GM11168 (cell line): Measurements from ENCODE around the gene HEYL.
"Not testable (repeated sequence)": the region's sequence is repeated elsewhere in the genome, so short reads cannot be mapped to it uniquely, and the experiment has no call there.

Experiments
- in situ Hi-C: fragments of 300-500 bp; cut with MboI; formaldehyde crosslinking; loops from one replicate; pipeline ENCODE4 v1.12.0; 2022; ENCODE audit warnings: low sequenced_read_pairs; ENCODE audit not compliant: unreplicated experiment

HEYL gene

DNA sequence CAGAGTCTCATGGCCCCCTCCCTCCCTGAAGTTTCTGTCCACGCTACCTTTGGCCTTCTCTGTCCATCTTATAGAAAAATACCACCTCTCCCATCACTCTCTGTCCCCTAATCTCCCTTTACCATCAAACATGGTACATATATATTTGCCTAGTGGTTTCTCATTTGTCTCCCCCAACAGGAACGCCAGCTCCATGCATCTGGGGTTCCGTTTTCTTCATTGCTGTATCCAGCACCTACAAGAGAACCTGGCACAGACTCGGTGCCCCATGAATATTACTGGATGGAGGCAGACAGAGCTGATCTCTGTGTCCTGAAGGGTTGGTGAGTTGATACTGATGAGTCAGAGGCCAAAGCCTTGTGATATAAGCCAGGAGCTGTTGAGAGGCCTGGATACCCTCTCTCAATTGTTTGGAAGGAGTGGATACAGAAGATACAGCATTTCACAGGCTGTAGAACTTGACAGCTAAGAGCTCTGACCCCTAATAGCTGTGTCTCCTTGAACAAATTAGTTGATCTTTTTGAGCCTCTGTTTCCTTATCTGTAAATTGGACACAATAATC lies 21.9 kb downstream of the HEYL start:
- in situ Hi-C loops = loop anchor here (5.0 kb wide), 1 partner anchor 40 kb away; no protein-coding TSS in a partner anchor

DNA sequence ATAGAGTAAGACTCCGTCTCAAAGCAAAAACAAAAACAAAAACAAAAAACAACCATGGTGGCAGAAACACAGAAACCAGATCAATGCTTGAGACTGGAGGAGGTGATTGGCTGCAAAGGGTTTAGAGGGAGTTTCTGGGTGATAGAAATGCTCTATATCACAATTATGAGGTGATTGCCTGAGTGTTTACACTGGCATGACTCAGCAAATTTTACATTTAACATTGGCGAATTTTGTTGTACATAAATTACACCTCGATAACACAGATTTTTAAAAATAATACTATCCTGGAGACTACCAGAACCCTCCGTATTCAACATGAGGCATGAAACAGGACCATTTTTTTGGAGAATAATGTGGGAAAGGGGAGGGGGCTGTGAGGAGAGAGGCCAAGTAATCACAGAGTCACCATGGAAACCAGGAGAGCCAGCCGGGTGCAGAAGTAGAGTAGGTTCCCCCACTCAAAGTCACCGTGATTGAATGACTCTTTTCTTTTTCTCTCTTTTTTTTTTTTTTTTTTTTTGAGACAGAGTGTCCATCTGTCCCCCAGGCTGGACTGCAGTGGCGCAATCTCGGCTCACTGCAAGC lies 24.3 kb downstream of the HEYL start:
- in situ Hi-C loops = loop anchor here (5.0 kb wide), 1 partner anchor 42 kb away; no protein-coding TSS in a partner anchor

DNA sequence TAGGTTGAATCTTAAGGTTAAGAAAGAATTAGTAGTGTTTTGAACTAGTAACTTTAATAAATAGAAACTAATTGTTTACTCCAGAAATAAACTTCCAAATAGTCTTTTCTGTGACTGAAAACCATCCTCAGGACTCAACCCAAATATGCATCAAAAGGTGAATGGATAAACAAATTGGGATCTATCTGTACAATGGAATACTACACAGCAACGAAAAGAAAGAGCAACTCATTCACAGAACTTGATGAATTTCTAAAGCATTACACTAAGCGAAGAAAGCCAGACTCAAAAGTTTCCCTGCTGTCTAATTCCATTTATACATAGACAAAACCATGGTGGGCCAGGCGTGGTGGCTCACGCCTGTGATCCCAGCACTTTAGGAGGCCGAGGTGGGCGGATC lies 25.0 kb downstream of the HEYL start:
- in situ Hi-C loops = no loop called here

DNA sequence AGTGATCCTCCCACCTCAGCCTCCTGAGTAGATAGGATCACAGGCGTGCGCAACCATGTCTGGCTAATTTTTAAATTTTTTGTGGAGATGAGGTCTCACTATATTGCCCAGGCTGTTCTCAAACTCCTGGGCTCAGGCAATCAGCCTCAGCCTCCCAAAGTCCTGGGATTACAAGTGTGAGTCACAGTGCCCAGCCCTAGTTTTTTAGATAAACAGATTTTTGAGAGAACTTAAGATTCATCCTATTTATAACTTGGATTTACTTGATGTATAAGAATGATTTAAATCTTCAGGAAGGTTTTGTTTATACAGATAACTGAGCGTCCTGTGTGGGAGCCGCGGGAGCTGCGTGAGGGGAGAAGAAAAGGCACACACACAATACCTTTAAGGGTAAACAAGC lies 26.2 kb downstream of the HEYL start:
- in situ Hi-C loops = no loop called here

DNA sequence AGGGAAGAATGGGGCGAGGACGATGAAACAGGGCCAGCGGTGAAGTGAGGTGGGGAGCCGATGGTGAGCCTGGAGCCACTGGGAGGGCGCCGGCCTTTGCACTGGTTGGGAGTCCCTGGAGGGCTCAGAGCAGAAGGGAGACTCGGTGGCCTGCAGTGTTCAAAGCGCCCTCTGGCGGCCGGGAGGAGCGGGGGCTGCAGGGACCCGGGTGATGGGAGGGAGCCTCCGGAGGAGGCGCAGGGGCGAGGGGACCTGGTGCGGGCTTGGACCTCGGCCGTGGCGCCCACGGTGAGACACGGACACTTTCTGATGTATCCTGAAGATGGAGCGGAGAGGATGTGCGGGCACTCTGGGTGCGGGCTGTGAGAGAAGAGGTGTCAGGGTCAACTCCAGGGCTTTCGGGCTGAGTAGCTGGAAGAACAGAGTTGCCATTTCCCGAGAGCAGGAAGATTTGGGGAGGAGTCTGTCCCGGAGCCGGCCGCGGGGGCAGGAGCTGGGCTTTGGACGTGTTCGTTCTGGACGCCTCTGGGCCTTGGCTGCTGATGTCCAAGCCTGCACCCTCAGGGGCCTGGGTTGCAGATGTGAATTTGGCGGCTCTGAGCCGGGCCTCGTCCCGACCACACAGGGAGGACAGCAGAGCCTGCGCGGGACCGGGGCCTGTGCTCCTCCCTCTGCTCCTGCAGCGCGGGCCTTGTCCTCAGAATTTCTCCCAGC lies 29.7 kb downstream of the HEYL start:
- in situ Hi-C loops = no loop called here

DNA sequence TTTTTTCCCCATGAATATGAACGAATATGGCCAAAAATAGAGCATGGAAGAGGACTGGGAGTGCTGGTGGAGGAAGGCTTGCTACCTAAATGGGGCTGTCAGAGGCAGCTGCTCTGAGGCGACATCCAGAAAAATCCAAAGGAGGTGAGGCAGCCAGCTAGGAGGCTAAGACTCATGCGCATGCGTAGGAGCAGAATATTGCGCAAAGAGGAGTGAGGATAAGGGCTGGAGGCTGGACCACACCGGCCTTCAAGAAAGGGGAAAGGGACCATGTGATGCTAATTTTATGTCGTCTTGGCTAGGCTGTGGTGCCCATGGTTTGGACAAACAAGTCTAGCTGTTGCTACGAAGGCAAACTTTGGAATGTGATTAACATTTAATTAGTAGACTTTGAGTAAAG lies 30.5 kb downstream of the HEYL start:
- in situ Hi-C loops = no loop called here

DNA sequence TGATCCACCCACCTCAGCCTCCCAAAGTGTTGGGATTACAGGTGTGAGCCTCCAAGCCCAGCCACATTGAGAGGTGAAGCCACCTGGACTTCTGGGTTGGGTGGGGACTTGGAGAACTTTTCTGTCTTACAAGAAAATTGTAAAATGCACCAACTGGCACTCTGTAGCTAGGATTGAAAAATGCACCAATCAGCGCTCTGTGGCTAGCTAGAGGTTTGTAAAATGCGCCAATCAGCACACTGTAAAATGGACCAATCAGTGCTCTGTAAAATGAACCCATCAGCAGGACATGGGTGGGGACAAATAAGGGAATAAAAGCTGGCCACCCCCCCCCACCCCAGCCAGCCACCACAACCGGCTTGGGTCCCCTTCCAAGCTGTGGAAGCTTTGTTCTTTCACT lies 35.8 kb downstream of the HEYL start:
- in situ Hi-C loops = not testable (repeated sequence)

DNA sequence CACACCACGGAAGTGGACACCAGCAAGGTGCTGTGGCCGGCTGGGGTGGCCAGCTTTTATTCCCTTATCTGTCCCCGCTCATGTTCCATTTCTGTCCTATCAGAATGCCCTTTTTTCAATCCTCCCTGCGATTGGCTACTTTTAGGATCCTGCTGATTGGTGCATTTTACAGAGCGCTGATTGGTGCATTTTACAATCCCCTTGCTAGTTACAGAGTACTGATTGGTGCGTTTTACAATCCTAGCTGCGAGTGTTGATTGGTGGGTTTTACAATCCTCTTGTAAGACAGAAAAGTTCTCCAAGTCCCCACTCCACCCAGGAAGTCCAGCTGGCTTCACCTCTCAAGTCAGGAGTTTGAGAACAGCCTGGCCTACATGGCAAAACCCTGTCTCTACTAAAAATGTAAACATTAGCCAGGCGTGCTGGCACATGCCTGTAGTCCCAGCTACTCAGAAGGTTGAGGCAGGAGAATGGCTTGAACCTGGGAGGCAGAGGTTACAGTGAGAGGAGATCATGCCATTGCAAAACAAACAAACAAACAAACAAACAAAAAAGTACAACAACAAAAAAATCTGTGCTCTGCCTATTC lies 37.7 kb downstream of the HEYL start:
- in situ Hi-C loops = not testable (repeated sequence)

DNA sequence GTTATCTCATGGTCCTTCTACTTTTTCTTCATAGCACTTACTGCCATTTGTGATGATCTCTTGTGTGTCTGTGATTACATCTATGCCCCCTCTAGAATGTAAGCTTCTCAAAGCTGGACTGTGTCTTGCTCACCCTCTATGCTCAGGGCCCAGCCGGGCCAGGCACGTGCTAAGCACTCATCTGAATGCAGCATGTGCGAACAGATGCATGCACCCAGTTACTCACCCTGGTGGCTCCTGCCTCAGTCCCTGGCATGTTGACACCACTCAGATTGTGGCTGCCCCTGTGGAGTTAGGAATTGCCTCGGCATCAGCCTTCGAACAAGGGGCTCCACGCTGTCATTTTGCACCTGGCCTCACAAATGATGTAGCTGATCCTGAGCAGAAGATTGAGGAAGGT lies 43.3 kb downstream of the HEYL start:
- in situ Hi-C loops = no loop called here

DNA sequence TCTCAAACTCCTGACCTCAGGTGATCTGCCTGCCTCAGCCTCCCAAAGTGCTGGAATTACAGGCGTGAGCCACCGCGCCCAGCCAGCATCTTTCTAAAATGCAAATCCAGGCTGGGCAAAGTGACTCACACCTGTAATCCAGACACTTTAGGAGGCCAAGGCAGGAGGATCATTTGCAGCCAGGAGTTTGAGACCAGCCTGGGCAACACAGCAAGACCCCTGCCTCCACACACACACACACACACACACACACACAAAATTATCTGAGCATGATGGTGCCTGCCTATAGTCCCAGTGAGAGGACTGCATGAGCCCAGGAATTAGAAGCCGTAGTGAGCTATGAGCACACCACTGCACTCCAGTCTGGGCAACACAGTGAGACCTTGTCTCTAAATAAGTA lies 46.1 kb downstream of the HEYL start:
- in situ Hi-C loops = no loop called here

DNA sequence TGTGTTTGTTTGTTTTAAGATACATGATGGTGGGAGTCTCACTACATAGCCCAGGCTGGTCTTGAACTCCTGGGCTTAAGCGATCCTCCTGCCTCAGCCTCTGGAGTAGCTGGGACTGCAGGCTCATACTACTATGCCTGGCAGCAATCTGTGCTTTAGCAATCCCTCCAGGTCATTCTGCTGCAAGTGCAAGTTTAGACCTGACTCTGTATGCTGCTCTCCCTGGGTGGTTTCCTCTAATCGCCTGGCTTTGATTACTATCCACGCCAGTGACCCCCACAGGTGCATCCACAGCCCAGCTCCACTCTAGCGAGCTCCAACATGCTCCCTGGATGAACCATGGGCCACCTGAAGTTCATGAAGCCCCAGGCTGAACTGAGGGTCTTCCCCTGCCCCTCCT lies 47.4 kb downstream of the HEYL start:
- in situ Hi-C loops = no loop called here

DNA sequence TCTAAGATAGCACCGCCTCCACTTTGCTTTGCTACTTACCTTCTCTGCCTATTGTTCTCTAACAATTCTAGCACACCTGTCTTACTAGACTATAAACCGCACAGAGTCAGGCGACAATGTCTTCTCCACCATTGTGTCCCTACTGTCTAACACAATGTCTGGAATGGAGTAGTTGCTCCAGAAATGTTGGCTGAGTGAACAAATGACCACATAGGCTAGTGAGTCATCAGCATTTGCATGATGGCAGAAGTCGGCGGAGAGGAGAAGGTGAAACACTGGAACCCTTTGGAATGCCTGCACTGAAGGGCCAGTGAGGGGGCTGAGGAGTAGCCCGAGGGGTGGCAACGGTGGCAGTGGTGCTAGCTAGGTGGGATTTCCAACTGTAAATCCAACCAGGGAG lies 48.9 kb downstream of the HEYL start:
- in situ Hi-C loops = no loop called here

DNA sequence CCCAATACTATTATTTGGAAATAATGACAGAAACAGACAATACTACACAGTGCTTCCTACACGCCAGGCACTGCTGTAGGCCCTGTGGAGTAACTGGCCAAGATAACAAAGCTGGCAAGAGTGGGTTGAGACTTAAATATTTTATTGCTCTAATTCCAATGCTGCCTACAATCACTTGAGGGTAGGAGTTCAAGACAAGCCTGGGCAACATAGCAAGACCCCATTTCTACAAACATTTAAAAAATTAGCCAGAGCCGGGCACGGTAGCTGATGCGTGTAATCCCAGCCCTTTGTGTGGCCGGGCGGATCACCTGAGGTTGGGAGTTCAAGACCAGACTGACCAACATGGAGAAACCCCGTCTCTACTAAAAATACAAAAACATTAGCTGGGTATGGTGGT lies 53.5 kb downstream of the HEYL start:
- in situ Hi-C loops = no loop called here

DNA sequence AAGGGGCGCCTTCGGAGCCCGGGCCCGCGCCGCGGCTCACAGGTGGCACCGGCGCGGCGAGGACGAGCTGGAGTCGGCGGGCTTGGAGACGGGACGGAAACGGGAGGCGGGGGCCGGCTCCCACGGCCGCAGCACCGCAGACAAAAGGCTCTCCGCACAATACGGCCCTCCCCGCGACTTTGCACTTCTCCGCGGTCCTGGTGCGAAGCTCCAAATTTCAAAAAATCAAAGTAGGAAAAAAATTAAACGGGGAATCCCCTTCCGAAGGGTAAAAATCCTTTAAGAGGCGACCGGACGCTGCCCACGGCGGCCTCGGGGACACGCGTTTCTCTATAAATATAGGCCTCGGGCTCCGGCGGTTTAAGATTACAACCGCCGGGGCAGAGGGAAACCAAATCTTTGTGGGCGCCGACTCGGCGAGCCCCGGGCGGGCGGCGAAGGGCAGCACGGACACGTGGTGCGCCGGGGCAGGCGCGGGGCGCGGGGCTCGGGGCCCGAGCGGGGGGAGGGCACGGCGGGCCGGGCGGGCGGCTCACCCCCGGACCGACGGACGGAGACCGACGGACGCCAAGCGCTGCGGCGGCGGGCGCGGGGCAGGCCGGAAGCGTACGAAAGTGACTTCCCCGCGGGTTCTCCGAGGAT lies 63.3 kb downstream of the HEYL start:
- in situ Hi-C loops = no loop called here

DNA sequence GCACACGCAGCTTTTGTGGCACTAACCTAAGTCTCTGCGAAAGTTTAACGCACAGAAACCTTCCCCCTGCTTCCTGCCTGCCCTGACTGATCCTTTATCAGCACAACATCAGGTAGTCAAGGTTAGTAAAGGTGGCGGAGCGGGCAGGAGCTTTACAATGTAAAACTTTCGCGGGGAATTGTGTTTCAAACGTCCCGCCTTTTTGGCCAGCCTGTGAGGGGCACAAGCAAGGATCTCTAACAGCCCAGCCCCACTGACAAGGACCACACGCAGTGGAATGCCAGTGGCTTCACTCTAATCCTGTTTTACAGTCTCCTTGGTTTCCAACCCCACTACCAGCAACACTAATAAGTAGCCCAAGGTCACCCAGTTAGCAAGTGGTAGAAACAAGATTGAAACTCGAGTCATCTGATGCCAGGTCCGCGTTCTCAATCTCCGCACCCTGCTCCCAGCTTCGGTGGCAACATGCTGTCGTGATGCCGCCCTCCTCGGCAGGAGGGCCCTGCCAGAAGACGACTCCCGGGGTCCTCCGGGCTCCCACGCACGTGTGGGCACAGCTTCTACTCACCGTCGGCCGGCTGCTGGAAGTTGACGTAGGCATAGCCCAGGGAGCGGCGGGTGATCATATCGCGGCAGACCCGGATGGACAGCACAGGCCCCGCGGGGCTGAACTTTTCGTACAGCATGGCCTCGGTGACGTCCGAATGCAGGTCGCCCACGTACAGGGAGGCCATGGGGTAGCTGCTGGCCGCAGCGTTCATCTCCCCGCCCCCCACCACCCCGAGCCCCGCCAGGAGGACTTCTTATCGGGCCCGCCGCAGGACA lies 64.0 kb downstream of the HEYL start:
- in situ Hi-C loops = no loop called here

DNA sequence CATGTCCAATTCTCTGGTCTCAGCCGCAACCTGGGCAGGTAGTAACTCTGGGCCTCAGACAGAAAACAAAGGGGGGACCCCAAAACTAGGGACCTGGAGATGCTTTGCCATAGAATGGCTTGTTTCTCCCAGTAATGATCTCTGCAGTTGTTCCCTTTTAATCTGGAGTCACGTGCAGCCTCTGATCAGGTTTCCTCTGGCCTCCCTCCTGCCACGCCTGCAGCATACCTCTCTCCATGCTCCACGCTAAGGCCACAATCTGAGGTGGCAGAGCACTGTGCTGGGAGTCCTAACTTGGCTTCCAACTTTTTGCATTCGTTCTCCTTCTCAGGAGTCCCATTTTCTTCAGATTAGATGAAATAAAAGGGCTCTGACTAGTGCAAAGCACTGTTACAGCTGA lies 64.8 kb downstream of the HEYL start:
- in situ Hi-C loops = no loop called here
